ENCODE results near the gene TMEM131L.
A peak's percentile ranks its signal among the peaks of the same experiment; 100 is the strongest.

The TMEM131L gene

DNA sequence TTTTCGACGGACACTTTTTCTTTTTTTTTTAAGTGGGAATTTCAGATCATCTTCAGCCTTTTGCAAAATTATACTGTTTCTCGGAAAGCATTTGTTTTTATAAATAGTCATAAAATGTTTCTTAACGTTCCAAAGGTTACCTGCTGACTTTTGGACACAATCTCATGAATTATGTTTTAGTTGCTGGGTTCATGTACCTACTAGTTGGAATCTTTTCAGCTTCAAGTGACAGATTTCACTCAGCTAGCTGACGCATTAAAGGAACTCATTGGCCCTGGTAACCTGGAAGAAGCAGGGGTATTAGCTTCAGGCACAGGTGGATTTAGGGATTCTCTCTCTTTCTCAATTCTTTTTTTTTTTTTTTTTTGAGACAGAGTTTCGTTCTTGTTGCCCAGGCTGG, 66.5 kb downstream of the TMEM131L start:
- Histone ChIP-seq H3K27me3 (no peaks in the 10 kb centered on the region), H3K9ac (no peak overlapping the region), H3K4me2 (peak overlapping the region in 5 of 11 experiments; percentile 1 to 45 (median 30); a peak in 6 of 22 replicates), H3K9me3 (replicated peaks in 1 of 11) (no peaks in the 10 kb centered on the region), H4K20me1 (peaks cover 32 to 99% (median 89%) of the 10 kb centered on the region in 11 experiments; a peak in 21 of 22 replicates), H3K27ac (no peak overlapping the region), H3K4me1 (peaks cover 47 to 97% (median 89%) of the 10 kb centered on the region in 10 experiments), H3K4me3 (no peak overlapping the region), H3K36me3 (peaks cover 0 to 82% (median 41%) of the 10 kb centered on the region in 11 experiments; a peak in 19 of 22 replicates)
- TF ChIP-seq Cebpa-rat (IDR thresholded peaks at IDR 0.05), result no peak

- H3K27ac ChIP-seq, result 0 out of 22 replicates have a peak overlapping the region, but pooled peaks of 1 of the 11 experiments have one; percentile 14
- no peak overlapping the region for H3K9ac ChIP-seq
- peaks cover 32 to 99% (median 89%) of the 10 kb centered on the region in 11 experiments; a peak in 21 of 22 replicates for H4K20me1 ChIP-seq
- no peak overlapping the region for H3K4me3 ChIP-seq
- no peaks in the 10 kb centered on the region for H3K9me3 ChIP-seq (replicated peaks in 1 of 11)
- no peak for TF ChIP-seq Cebpa-rat (IDR thresholded peaks at IDR 0.05)
- H3K4me1 ChIP-seq, result peaks cover 46 to 97% (median 89%) of the 10 kb centered on the region in 10 experiments
- H3K36me3 ChIP-seq, result peaks cover 0 to 84% (median 47%) of the 10 kb centered on the region in 11 experiments; a peak in 19 of 22 replicates
- H3K4me2 ChIP-seq, result peak overlapping the region in 7 of 11 experiments; percentile 1 to 34 (median 12); a peak in 6 of 22 replicates
- no peaks in the 10 kb centered on the region for H3K27me3 ChIP-seq
Measured at GRCh38 chr4:153533387-153533786, 67.2 kb downstream of the TMEM131L start.

DNA sequence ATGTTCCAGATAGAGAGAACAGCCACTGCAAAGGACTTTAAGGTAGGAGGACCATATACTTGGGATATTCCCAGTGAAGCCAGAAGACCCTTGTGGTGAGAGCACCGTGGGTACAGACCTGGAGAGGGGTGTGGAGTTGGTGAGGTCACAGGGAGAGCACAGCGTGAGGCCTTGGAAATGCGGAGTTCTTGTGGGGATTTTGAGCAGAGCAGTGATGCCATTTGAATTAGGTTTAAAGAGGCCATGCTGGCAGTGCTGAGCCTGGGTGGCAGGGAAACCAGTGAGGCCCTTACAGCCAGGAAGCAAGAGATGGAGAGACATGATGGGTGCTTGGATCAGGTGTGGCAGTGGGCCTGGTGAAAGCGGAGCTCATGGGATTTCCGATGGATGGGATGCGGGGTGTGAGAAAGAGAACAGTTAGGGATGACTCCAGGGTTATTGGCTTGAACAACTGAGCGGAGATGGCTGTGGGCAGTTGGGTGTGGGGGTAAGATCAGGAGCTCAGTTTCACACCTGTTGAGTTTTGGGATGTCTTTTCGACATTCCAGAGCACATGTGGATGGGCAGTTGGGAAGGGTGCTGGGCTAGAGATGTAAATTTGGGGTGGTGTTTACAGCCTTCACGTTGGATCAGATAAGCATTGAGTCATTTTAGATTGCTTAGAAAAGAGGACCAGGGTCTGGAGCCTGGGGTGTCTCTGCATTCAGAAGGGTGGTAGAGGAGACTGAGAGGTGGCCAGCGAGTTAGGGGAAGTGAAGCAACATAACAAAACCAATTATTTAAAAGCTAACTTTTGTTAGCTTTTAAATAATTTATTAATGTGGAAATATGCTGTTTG, 68.9 kb downstream of the TMEM131L start:
- H3K9ac ChIP-seq, result no peak overlapping the region

DNA sequence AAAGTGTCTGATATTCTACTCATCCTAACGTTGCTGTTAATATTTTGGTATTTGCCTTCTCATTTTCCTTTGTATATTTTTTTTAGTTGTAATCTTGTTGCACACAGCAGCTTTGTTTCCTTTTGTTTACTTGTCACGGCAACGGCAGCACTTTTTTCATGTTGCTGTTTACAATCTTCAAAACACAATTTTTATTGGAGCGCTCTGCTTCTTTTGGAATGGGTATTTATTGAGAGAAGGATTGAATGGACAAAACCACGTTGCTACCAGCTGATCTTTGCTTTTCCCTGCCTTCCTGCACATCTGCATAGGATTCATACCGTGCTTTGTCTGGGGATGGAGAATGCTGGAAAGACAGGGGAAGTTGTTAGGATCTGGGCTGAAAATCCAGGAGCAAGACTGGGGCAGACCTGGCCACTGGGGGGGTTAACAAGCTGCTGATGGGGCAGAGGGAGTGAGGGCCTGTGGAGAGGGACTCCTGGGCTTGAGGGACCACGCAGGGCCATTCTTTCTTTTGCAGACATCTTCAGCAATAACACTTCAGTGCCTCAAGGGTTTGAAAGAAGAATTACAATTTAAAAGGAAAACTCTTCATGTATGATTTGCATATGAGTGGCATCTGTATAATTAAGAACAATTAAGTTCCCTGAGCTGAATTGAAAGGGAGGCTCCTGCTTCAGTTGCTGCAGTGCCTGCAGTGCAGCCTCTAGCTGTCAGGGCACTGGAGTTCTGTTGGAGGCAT, 69.8 kb downstream of the TMEM131L start:
- peak overlapping the region in 3 of 11 experiments; percentile 19 to 31 (median 22); a peak in 3 of 22 replicates for H3K27ac ChIP-seq
- no peak overlapping the region for H3K9ac ChIP-seq
- peaks cover 0 to 96% (median 61%) of the 10 kb centered on the region in 11 experiments; a peak in 19 of 22 replicates for H3K36me3 ChIP-seq
- no peaks in the 10 kb centered on the region for H3K9me3 ChIP-seq (replicated peaks in 1 of 11)
- peaks cover 31 to 99% (median 89%) of the 10 kb centered on the region in 11 experiments; a peak in 21 of 22 replicates for H4K20me1 ChIP-seq
- H3K27me3 ChIP-seq, result no peaks in the 10 kb centered on the region
- peak overlapping the region in 5 of 11 experiments; percentile 1 to 8 (median 4); a peak in 4 of 22 replicates for H3K4me2 ChIP-seq
- H3K4me3 ChIP-seq, result no peak overlapping the region
- no peak for TF ChIP-seq Cebpa-rat (IDR thresholded peaks at IDR 0.05)
- H3K4me1 ChIP-seq, result peaks cover 29 to 97% (median 89%) of the 10 kb centered on the region in 10 experiments

More for the DNA sequence above, 68.9 kb downstream of the TMEM131L start:
- Histone ChIP-seq H3K4me3 (no peak overlapping the region), H3K4me2 (peak overlapping the region in 10 of 11 experiments; percentile 0 to 36 (median 16); a peak in 12 of 22 replicates), H3K9me3 (replicated peaks in 1 of 11) (no peaks in the 10 kb centered on the region), H3K4me1 (peaks cover 30 to 97% (median 89%) of the 10 kb centered on the region in 10 experiments), H3K36me3 (peaks cover 0 to 91% (median 54%) of the 10 kb centered on the region in 11 experiments; a peak in 19 of 22 replicates), H4K20me1 (peaks cover 36 to 99% (median 89%) of the 10 kb centered on the region in 11 experiments; a peak in 21 of 22 replicates), H3K27ac (peak overlapping the region in 7 of 11 experiments; percentile 2 to 43 (median 27); a peak in 9 of 22 replicates), H3K27me3 (no peaks in the 10 kb centered on the region)
- no peak for TF ChIP-seq Cebpa-rat (IDR thresholded peaks at IDR 0.05)

DNA sequence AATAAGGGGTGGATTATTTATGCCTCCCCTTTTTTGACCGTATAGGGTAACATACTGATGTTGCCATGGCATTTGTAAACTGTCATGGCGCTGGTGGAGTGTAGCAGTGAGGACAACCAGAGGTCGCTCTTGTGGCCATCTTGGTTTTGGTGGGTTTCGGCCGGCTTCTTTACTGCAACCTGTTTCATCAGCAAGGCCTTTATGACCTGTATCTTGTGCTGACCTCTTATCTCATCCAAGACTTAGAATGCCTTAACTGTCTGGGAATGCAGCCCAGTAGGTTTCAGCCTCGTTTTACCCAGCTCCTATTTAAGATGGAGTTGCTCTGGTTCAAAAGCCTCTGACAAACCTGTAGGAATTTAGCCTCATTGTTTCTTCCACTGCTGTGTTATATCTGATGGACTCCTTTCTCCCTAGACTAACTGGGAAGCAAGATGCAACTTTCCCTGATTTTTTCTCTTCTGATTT, 71.4 kb downstream of the TMEM131L start:
- H4K20me1 ChIP-seq, result peaks cover 27 to 99% (median 89%) of the 10 kb centered on the region in 11 experiments; a peak in 21 of 22 replicates

DNA sequence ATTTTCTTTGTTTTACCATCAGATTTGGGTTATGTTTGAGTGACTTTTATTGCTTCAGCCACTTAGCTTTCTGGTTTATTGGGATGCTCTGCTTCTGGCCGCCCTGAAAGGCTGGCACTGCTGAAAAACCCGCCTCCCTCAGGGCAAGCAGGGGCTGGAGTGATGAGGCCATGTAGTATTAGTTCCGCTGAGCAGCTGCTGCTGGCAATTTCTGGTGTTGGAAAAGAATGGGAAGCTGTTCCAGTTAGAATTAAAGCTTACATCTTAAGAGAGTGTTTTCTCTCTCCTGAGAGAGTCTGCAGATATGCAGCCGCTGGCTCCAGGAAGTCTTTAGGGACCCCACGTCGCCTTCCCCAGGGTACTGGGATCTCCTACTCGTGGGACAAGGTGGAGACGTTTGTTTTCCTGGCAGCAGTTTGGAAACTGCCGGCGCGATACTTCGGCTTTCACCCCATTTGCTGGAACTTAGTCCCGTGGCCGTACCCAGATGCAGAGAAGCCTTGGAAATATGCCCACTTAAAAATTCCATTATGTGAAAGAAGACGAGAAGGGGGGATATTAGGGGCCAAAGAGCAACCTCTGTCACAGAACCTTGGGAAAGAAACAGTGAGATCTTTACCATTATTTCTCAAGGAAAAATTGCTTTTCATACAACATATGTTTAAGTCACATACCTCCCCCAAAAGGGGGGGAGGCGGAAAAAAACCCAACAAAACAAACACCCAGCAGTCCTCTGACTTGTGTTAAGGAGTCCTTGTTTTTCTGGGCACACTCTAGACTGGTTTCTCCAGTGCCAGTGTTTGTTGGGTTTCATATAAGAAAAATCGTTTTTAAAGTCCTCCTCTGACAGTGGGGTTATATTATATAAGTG, 72.6 kb downstream of the TMEM131L start:
- Histone ChIP-seq H3K4me2 (peak overlapping the region in 8 of 11 experiments; percentile 12 to 54 (median 41); a peak in 10 of 22 replicates), H3K4me3 (no peak overlapping the region), H3K4me1 (peaks cover 32 to 97% (median 89%) of the 10 kb centered on the region in 10 experiments), H3K27ac (peak overlapping the region in 2 of 11 experiments; percentile 22 to 30; a peak in 2 of 22 replicates), H4K20me1 (peaks cover 27 to 99% (median 90%) of the 10 kb centered on the region in 11 experiments; a peak in 20 of 22 replicates), H3K9ac (peak overlapping the region in 1 of 11 experiments; percentile 45; a peak in 1 of 22 replicates), H3K27me3 (no peaks in the 10 kb centered on the region), H3K9me3 (replicated peaks in 1 of 11) (no peaks in the 10 kb centered on the region), H3K36me3 (peaks cover 0 to 99% (median 61%) of the 10 kb centered on the region in 11 experiments; a peak in 21 of 22 replicates)
- no peak for TF ChIP-seq Cebpa-rat (IDR thresholded peaks at IDR 0.05)

More for the DNA sequence above, 71.4 kb downstream of the TMEM131L start:
- Histone ChIP-seq H3K4me2 (peak overlapping the region in 9 of 11 experiments; percentile 16 to 54 (median 40); a peak in 16 of 22 replicates), H3K27me3 (no peaks in the 10 kb centered on the region), H3K36me3 (peaks cover 0 to 99% (median 62%) of the 10 kb centered on the region in 11 experiments; a peak in 19 of 22 replicates), H3K9ac (no peak overlapping the region), H3K27ac (no peak overlapping the region), H3K4me1 (peaks cover 35 to 97% (median 89%) of the 10 kb centered on the region in 10 experiments), H3K9me3 (replicated peaks in 1 of 11) (no peaks in the 10 kb centered on the region), H3K4me3 (no peak overlapping the region)
- TF ChIP-seq Cebpa-rat (IDR thresholded peaks at IDR 0.05), result no peak

DNA sequence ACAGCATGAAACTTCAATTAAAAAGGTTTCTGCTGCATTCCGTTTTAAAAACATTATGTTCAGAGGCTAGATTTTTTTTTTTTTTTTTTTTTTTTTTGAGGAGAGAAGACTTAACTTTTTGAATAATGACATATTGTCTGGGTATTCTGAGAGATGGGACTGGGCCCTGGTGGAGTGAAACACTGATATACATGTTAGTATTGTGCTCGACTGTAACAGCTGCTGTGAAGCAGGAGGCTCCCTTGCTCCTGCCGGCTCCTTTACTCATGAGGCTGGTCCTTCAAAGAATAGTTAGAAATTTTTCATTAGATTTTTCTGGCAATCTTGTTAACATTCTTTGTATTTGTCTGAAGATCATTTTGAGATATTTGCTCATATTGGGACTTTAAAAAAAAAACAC, 73.3 kb downstream of the TMEM131L start:
- TF ChIP-seq Cebpa-rat (IDR thresholded peaks at IDR 0.05), result no peak
- peaks cover 27 to 99% (median 96%) of the 10 kb centered on the region in 11 experiments; a peak in 21 of 22 replicates for H4K20me1 ChIP-seq

More for the DNA sequence above, 73.3 kb downstream of the TMEM131L start:
- H3K9me3 ChIP-seq (replicated peaks in 1 of 11), result no peaks in the 10 kb centered on the region
- H3K27me3 ChIP-seq, result no peaks in the 10 kb centered on the region
- peaks cover 0 to 100% (median 68%) of the 10 kb centered on the region in 11 experiments; a peak in 21 of 22 replicates for H3K36me3 ChIP-seq
- no peak overlapping the region for H3K9ac ChIP-seq
- peaks cover 32 to 98% (median 91%) of the 10 kb centered on the region in 10 experiments for H3K4me1 ChIP-seq
- H3K4me3 ChIP-seq, result no peak overlapping the region
- peak overlapping the region in 2 of 11 experiments; percentile 22 to 30; a peak in 2 of 22 replicates for H3K27ac ChIP-seq
- peak overlapping the region in 3 of 11 experiments; percentile 12 to 66 (median 20); a peak in 4 of 22 replicates for H3K4me2 ChIP-seq
